WERI-Rb-1 (cell line): ENCODE measurements around the gene JAZF1.

Source experiments
- DNase-seq: peaks from one replicate; pipeline ENCODE4 v3.0.0-alpha.2; 2020
- H3K27ac ChIP-seq: fragments of 250-450 bp; sonication (Bioruptor Pico); 2 replicates; pipeline ENCODE4 v1.5.1; 2020; ENCODE audit warnings: mild to moderate bottlenecking, moderate library complexity
- H3K27me3 ChIP-seq: fragments of 250-450 bp; sonication (Bioruptor Pico); 2 replicates; pipeline ENCODE4 v1.5.1; 2021; ENCODE audit warnings: mild to moderate bottlenecking, low read depth, moderate library complexity; ENCODE audit not compliant: insufficient read depth, severe bottlenecking
- H3K36me3 ChIP-seq: fragments of 250-450 bp; sonication (Bioruptor Pico); 2 replicates; pipeline ENCODE4 v1.5.1; 2020; ENCODE audit warnings: mild to moderate bottlenecking, moderate library complexity
- H3K4me3 ChIP-seq: 2 replicates; pipeline ENCODE4 v1.5.1; 2011; ENCODE audit warnings: low read depth, mild to moderate bottlenecking, control low read depth, low read length
- H3K9me3 ChIP-seq: fragments of 250-450 bp; sonication (Bioruptor Pico); 2 replicates; pipeline ENCODE4 v1.5.1; 2021; ENCODE audit warnings: mild to moderate bottlenecking, moderate library complexity; ENCODE audit not compliant: severe bottlenecking
- CTCF ChIP-seq: IDR thresholded peaks from 2 replicates; pipeline ENCODE4 v1.5.1; 2011; ENCODE audit warnings: low read depth, mild to moderate bottlenecking, control low read depth, inconsistent platforms, low read length

The JAZF1 gene

GRCh38 chr7:27871086-27871485, 309.5 kb downstream of the JAZF1 start:
- H3K36me3 ChIP-seq = no peaks in the 10 kb centered on the region
- H3K4me3 ChIP-seq = no peak overlapping the region
- no peaks in the 10 kb centered on the region for H3K9me3 ChIP-seq
- DNase-seq = no peak
- H3K27ac ChIP-seq = no peak overlapping the region
- TF ChIP-seq CTCF = no peak
- H3K27me3 ChIP-seq = no peaks in the 10 kb centered on the region

- Histone ChIP-seq H3K27me3 (no peaks in the 10 kb centered on the region), H3K4me3 (no peak overlapping the region), H3K36me3 (no peaks in the 10 kb centered on the region), H3K9me3 (no peaks in the 10 kb centered on the region), H3K27ac (no peak overlapping the region)
- TF ChIP-seq CTCF = no peak
- no peak for DNase-seq
Observed at GRCh38 chr7:27870595-27870994, 310.0 kb downstream of the JAZF1 start.

- no peak for TF ChIP-seq CTCF
- H3K27me3 ChIP-seq = no peaks in the 10 kb centered on the region
- no peak for DNase-seq
- H3K36me3 ChIP-seq = no peaks in the 10 kb centered on the region
- H3K27ac ChIP-seq = no peak overlapping the region
- H3K9me3 ChIP-seq = no peaks in the 10 kb centered on the region
- no peak overlapping the region for H3K4me3 ChIP-seq
Observed at GRCh38 chr7:27869056-27869455, 311.5 kb downstream of the JAZF1 start.

GRCh38 chr7:27868131-27868550, 312.5 kb downstream of the JAZF1 start:
- no peak overlapping the region for H3K4me3 ChIP-seq
- no peaks in the 10 kb centered on the region for H3K9me3 ChIP-seq
- no peaks in the 10 kb centered on the region for H3K27me3 ChIP-seq
- no peak overlapping the region for H3K27ac ChIP-seq
- TF ChIP-seq CTCF = no peak
- H3K36me3 ChIP-seq = no peaks in the 10 kb centered on the region
- DNase-seq = no peak

- no peaks in the 10 kb centered on the region for H3K27me3 ChIP-seq
- H3K9me3 ChIP-seq = no peaks in the 10 kb centered on the region
- H3K36me3 ChIP-seq = no peaks in the 10 kb centered on the region
- H3K27ac ChIP-seq = no peak overlapping the region
- no peak for TF ChIP-seq CTCF
- no peak overlapping the region for H3K4me3 ChIP-seq
- no peak for DNase-seq
Observed at GRCh38 chr7:27866828-27867672, 313.5 kb downstream of the JAZF1 start.

- Histone ChIP-seq H3K9me3 (no peaks in the 10 kb centered on the region), H3K27me3 (no peaks in the 10 kb centered on the region), H3K36me3 (no peaks in the 10 kb centered on the region), H3K27ac (no peak overlapping the region), H3K4me3 (no peak overlapping the region)
- no peak for DNase-seq
- TF ChIP-seq CTCF = no peak
Observed at GRCh38 chr7:27866256-27866655, 314.3 kb downstream of the JAZF1 start.
